GM18520 (cell line): ENCODE results near the gene FBXO15.

Experiments used
- ATAC-seq: cut with Tn5 transposase; IDR thresholded peaks from one replicate; pipeline ENCODE4 v1.9.1; 2021; ENCODE audit not compliant: unreplicated experiment

The FBXO15 gene

DNA sequence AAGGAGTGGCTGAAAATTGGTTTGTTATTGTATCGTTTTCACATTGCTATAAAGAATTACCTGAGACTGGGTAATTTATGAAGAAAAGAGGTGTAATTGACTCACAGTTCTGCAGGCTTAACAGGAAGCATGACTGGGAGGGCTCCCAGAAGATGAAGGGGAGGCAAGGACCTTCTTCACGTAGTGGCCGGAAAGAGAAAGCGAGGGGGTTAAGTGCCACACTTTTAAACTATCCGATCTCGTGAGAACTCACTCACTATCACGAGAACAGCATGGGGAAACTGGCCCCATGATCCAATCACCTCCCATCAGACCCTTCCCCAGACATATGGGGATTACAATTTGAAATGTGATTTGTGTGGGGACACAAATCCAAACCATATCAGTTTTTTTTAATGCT, 81.6 kb downstream of the FBXO15 start:
- ATAC-seq: no peak

DNA sequence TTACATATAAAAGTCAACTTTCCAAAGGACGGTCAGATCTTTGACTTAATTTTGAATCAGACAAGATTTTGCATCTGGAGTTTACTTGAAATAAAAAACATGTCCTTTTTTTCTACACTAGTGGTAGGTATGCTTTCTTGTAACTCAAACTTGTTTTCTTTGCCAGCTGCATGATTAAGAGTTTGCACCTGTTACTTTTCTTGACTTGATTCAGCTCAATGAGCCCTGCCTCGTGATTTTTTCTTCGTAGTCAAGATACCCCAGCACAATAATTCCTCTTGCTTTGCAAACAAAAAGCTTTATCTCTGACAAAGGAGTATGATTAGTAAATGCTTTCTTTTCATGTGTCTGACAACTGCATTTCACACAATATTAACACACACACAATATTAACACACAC, 82.3 kb downstream of the FBXO15 start:
- no peak for ATAC-seq

DNA sequence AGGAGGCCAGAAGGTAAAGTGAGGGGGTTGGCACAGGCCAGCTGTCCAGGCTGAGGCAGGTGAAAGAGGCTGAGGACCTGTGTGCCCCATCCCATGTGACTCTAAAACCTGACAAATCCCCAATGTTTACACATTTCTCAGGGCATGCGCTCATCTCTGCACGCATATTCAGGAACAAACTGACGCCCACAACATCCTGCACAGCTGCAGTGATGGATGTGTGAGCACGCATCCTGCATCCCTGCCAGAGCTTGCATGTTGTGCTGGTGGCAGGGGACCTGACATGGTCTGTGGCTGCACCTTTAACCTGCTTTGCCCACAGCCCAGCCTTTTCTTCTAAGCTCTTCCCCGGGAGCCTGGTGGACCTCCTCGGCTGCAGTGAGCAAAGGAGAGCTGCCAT, 83.1 kb downstream of the FBXO15 start:
- no peak for ATAC-seq

DNA sequence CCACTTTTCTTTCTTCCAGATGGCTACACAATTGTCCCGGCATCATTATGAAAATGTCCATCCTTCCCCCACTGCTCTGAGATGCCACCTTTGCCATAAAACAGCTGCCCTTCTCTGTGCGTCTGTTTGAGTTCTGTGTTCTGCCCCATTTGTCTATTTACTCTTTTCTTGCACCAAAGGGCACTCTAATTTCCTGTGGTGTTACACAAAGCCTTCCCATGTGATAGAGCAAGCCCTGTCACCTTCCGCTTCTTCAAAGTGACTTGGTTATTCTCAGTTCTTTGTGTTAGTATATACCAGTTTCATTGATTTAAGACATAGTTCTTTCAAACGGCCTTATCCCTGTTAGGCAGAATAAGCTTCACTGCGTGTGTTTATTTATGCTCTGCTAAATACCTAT, 84.1 kb downstream of the FBXO15 start:
- ATAC-seq: no peak

DNA sequence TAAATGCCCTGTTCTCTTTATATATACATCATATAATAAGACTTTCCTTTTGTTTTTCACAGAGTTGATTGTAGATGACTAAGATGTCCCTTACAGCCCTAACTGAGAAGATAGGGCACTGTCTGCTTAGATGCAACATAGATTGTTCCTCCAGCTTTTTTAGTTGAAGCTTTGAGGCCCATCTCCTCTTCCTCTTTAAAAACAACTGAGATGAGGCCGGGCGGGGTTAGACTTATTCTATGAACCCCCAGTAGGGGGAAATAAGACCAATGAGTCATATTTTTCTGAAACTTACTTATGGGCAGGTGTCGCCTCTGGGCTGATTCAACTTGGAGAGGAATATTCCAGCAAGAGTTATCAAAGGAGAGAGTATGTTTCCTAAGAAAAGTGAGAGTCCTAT, 84.6 kb downstream of the FBXO15 start:
- no peak for ATAC-seq

DNA sequence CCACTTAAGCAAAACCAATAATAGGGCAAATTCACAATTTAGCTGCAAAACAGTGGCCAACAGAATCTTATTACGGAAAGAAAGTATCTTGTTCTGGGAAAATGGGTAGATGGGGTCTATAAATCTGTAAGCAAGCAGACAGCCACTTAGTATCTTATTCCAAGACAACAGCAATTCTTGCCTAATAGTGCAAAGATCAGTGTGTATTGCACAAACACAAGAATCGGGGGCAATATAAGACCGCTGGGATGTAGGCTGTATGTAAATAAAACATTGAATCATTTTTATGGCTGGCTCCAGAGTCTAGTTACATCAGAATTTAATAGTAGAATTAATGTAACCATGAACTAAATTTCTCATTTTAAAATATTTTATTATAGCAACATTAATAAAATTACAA, 85.6 kb downstream of the FBXO15 start:
- no peak for ATAC-seq

DNA sequence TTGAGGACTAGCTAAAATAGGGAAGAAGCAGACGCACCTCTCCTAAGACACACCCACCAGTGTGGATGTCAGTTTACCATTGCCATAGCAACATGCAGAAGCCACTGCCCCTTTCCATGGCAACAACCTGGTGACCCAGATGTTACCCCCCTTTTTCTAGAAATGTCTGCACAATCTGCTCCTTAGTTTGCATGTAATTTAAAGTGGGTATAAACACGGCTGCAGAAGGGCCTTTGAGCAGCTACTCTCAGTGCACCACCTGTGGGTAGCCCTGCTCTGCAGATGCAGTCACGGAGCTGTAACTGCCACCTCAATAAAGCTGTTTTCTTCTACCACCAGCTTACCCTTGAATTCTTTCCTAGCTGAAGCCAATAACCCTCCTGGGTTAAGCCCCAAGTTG, 87.1 kb downstream of the FBXO15 start:
- no peak for ATAC-seq

DNA sequence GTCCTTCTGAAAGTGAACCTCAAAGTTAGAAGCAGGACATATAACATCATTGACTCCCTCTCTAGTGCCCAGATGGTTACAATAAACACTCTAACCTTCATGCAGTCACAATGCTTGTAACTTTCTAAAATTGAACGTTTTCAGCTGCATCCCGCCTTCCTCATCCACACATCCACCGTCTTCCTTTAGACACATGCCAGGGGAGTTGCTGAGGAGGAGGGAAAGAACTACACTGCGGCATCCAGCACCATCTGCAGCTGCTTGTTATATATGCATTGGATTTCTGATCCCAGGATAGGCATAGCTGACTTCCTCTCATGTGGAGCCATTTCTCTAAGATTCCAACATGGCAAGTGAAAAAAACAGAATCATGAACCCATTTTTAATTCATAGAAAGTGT, 96.8 kb downstream of the FBXO15 start:
- no peak for ATAC-seq

DNA sequence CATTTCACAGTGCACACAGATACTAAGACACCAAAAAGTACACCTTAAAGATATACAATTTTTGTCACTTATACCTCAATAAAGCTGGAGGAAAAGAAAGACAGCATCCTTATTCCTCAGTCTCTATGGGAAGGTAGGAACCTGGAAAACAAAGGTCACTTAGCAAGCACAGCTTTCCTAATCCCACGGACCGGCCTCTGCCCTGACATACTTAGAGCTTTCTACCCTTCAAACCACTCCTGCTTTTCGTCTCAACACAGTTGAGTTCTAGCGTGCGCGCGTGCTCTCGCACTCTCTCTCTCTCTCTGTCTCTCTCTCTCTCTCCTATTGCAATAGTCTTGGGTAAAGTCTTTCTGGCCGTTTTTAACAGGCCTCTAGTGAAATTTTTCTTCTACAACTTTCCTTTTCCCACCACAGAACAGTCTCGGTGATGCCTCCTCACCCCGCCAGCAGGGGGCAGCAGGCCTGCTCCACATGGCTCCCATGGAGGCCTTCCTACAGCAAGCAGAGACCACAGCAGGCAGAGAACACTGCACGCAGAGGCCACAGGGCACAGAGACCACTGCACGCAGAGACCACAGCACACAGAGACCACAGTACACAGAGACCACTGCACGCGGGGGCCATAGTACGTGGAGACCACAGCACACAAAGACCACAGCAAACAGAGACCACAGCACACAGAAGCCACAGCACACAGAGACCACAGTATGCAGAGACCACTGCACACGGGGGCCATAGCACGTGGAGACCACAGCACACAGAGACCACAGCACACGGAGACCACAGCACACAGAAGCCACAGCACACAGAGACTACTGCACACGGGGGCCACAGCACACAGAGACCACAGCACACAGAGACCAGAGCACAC, 106.9 kb downstream of the FBXO15 start:
- peak; percentile 50 for ATAC-seq

DNA sequence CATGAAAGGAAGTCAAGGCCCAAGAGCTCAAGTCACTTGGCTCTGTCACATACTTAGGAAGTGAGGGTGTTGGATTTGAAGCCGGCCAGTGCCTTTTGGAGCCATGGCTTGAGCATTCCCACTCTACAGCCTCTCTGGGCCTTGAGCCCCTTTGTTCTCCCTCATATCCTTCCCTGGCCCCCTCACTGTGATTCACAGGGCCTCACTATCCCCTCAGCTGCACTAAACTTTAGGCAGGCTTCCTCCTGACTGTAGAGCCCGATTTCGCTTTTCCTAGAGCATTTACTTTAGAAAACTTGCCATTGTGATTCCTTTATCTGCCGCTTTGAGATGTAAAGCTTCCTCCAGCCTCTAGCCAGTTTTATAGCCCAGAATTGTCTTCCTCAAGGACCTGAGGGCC, 107.6 kb downstream of the FBXO15 start:
- ATAC-seq: no peak

DNA sequence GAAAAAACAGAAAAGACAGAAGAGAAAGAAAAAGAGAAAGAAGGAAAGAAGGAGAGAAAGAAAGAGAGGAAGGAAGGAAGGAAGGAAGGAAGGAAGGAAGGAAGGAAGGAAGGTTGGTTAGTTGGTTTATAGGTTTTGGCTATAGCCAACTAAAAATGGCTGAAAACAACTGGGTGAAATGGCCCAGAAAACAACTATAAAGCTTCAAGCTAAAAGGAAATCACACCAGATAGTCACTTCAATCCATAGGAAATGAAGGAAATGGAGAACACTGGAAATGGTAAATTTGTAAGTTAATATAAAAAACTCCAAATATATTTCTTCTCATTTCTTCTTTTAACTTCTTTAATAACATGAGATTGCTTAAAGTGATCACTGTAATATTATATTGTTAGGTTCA, 118.5 kb downstream of the FBXO15 start:
- ATAC-seq: no peak
